HepG2 (cell line): ENCODE data around the gene MTFP1.

Experiments
- KDM5A ChIP-seq: fragments of 200-600 bp; sonication (generic); IDR thresholded peaks from 2 replicates; pipeline ENCODE4 v1.7.0; 2018; ENCODE audit warnings: antibody characterized with exemption, mild to moderate bottlenecking, low read length, borderline replicate concordance
- SP4 ChIP-seq: sonication (generic); formaldehyde crosslinking; IDR thresholded peaks from 2 replicates; pipeline ENCODE4 v1.8.1; 2023; ENCODE audit warnings: mild to moderate bottlenecking, missing genetic modification reagents
- YY1 ChIP-seq: IDR thresholded peaks from 2 replicates; pipeline ENCODE4 v1.6.1; 2011; ENCODE audit warnings: low read length, low read depth, moderate library complexity, mild to moderate bottlenecking; ENCODE audit not compliant: insufficient read depth, insufficient replicate concordance
- ZNF124 ChIP-seq: sonication (generic); formaldehyde crosslinking; IDR thresholded peaks from 2 replicates; pipeline ENCODE4 v1.4.0; 2020; ENCODE audit warnings: missing genetic modification reagents
- ZNF510 ChIP-seq: sonication (generic); formaldehyde crosslinking; IDR thresholded peaks from 2 replicates; pipeline ENCODE4 v1.4.0; 2020; ENCODE audit warnings: low read depth, mild to moderate bottlenecking, missing genetic modification reagents

DNA sequence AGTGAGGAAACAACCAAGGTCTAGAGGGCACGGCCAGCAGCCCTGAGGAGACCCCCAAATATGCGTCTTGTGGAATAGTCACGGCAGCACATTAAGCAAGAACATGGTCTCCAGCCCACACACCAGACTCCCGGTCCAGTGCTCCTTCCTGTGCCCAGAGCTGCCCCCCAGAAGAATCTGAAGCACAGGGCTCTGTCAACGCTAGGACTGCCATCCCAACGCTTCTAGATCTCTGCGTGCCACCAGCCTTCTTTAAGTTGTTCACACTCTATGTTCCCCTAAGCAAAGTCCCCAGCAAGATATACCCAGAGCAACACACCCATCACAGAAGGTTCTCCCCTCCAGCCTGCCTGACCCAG lies 32.3 kb upstream of the MTFP1 start:
- no peak for TF ChIP-seq KDM5A
- TF ChIP-seq ZNF510: no peak
- TF ChIP-seq SP4: no peak
- no peak for TF ChIP-seq YY1
- no peak for TF ChIP-seq ZNF124 (CRISPR knock-in tag)
